ENCODE data around the gene SUCLG1.
"Not testable (repeated sequence)": the region's sequence is repeated elsewhere in the genome, so short reads cannot be mapped to it uniquely, and the experiment has no call there.

SUCLG1 gene

DNA sequence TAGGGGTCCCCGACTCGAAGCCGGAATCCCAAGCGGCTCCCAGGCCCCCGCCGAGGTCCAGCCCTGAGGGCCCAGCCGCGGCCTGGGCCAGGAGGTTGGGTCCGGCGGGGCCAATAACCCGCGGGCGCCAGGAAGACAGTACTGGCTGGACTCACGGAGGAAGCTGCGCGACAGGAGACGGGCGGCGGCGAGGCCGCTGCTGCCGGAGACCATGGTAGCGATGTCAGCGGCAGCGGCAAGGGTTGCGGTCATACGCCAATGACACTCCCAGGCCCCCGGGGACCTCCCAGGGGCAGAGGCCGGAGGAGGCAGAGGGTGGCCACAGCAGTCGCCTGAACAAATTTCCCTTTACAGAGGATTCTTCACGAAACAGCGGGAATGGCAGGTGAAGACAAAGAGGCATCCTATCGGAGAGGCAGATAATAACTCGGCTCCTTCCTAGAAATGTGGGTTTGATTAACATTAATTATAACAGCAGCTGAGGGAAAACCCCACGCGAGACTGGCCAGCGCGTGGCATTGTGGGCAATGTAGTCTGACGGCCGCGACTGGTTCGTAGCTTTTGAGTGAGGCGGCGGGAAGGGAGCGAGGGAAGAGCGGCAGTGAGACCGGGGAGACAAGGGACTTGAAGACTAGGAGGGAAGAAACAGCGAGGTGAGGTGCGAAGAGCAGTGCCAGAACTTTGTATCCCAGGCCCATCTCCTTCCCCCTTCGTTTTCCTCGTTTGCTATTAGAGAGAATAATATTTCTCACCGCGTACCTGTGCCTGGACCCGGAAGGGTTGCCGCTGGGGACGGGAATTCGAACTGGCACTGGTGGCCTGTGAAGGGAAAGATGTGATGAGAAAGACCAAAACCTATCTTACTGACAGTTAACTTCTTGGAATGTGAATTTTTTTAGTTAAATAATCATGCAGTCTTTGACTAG lies at the start of gene SUCLG1:
Gene SUCLG1, minus strand, starts transcription at position 263 of the 926 bp plus-strand sequence. Its CDS starts 11 bp downstream, at position 252.
- DNase-seq (ENCODE audit: low read depth in 3 of 3), result peak; percentile 69 to 81 (median 75)

- no peak for DNase-seq (ENCODE audit: low read depth in 3 of 3)
These were observed 39.2 kb upstream of the SUCLG1 start for GRCh38 chr2:84498150-84498799.

- no peak for DNase-seq (ENCODE audit: low read depth in 3 of 3)
These were observed 38.2 kb upstream of the SUCLG1 start for GRCh38 chr2:84497285-84497684.

GRCh38 chr2:84496386-84496785 lies 37.3 kb upstream of the SUCLG1 start:
- no peak for DNase-seq (ENCODE audit: low read depth in 3 of 3)

GRCh38 chr2:84495539-84496146 lies 36.6 kb upstream of the SUCLG1 start:
- DNase-seq (ENCODE audit: low read depth in 3 of 3), result peak in 1 of 3 experiments; percentile 16

DNA sequence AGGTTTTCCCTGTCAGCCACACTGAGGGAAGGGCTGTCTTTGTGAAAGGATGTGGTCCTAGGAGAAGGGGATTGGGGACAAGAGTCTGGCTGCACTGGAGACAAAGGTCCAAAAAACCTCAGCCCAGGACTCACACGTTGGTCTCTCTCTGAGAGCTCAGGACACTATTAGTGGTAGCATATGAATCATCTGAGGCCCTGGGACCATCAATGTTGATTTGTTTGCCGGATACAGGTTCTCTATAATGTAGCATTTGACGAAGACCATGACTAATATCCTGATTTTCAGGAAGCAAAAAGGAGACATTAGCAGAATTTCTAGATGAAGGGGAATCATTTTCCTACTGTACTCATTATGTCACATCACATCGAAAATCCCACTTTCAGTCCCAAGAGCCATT lies 35.0 kb upstream of the SUCLG1 start:
- no peak for DNase-seq (ENCODE audit: low read depth in 3 of 3)

GRCh38 chr2:84493514-84493913 lies 34.4 kb upstream of the SUCLG1 start:
- no peak for DNase-seq (ENCODE audit: low read depth in 3 of 3)

DNA sequence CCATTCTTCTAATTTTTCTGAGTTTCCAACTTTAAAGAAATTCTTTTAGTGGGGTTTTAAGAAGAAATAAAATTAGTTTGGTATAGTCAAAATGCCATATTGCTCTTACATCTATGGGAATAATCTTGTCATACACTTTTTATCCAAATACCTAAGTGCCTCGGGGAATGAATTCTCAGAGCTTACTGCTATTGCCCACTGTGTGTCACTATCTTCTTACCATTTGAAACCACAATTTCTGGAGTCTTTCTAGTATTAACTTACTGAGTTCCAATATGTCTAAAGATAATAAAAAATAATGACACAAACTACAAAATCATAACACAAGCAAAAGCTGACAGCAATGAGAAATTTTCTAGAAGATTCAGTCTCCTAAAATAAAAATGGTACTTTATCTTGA lies 33.5 kb upstream of the SUCLG1 start:
- DNase-seq (ENCODE audit: low read depth in 3 of 3), result no peak

DNA sequence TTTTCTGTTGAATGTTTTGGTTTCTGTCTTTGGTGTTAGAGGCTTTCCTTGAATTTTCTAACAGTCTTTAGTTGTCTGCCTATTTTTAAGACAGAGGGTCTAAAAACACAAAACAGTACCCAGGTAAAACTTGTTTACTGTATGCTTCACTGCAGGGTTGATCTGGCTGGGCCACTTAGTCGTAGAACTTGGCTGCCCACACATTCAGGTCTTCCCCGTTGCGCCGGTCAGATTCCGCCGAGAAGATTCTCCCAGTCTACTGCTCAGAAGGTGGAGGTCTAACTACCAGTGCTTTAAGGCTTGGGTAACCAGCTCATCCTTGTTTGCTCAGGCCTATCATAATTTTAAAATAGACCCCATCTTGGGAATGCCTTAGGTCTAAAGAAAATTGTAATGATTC lies 32.7 kb upstream of the SUCLG1 start:
- DNase-seq (ENCODE audit: low read depth in 3 of 3), result no peak

GRCh38 chr2:84491256-84491655 lies 32.2 kb upstream of the SUCLG1 start:
- no peak for DNase-seq (ENCODE audit: low read depth in 3 of 3)

DNA sequence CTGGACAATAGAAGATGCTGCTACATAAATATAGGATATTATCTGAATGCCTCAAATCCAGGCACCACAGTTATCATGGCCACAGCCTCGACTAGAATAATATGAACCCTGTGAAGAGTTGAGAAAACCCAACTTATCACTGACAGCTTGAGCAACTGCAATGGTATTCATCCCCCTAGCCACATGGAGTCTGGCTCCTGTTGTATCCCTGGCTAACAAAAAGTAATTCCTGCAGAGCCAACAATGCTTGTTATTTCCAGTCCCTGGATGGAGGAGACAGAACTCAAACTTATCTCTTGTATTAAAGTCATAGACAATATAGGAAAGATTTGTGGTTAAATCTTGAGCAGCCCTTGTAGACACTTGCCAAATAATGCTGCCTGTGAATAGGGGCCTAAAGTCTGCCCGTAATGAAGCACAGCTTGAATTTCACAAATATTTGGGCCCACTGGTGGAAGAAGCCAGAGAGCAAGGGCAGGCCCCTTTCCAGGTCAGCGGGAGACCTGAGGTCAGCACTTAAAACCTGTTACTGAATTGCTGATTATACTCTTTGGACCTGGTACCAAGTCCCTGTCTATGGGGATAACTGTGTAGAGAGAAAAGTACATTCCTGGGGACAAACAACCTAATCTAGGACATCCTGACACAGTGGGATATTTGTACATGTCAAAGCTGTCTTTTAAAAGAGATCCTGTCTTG lies 28.4 kb upstream of the SUCLG1 start:
- DNase-seq (ENCODE audit: low read depth in 3 of 3), result no peak

DNA sequence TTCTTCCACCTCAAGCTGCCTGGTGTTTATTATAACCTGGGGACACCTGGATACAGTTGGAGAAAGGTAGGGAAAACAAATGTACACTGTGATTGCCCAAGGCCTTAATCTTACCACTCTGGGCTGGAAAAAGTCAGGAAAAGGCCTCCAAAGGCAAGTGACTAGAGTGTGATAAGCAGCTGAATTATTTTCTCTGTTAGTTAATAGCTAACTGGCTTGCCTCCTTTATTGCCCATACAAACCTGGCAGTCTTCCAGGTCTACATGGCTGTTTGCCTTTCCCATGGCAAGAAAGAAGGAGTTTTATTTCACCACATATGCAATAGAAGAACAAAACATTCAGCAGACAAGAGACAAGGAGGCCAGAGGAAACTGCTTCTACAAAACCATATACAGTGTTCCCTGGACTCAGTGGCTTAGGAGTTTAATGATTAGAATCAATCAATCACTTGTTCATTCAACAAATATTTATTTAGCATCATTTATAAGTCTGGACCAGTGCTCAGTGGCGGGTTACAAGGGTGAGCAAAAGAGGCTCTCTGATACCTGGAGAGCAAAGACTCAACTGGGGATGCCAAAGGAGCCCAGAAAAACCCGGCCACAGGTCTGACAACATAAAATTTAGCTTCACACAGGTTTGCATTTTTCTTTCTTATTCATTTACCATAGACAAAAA lies 27.5 kb upstream of the SUCLG1 start:
- no peak for DNase-seq (ENCODE audit: low read depth in 3 of 3)

DNA sequence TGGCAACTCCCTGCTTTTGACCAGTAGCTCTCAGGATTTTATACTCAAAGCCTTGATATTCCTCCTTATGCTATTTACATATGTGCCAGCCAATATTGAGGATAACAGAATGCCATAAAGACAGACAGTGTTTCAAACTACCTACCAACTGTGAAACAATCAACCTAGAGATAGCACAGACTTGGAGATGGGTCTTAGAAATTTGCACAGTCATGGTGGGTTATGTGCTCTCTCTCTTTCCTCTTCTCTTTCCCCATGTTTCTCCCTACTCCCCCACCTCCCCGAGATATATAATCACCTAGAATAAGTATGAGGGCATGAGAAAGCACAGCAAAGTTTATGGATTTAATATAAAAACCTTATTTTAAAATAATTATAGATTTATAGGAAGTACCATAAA lies 24.2 kb upstream of the SUCLG1 start:
- DNase-seq (ENCODE audit: low read depth in 3 of 3), result no peak

- DNase-seq (ENCODE audit: low read depth in 3 of 3), result no peak
These were observed 23.5 kb upstream of the SUCLG1 start for GRCh38 chr2:84482603-84483002.

- DNase-seq (ENCODE audit: low read depth in 3 of 3), result no peak
These were observed 22.6 kb upstream of the SUCLG1 start for GRCh38 chr2:84481702-84482101.

DNA sequence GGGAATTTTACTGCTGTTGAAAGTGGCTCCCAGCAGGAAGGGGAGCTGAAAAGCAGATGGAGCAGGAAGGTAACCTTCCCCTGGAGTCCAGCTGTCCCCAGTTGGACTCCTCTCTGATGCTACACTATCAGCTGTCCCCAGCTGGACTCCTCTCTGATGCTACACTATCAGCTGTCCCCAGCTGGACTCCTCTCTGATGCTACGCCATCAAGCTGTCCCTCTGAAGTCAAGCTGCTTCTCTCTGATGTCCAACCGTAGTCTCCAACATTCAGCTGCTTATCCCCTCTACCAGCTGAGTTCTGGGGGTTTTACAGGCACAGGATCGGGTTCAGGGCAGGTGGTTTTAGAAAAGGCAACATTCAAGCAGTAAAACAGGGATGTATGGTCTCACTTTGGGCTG lies 19.8 kb upstream of the SUCLG1 start:
- DNase-seq (ENCODE audit: low read depth in 3 of 3), result no peak

GRCh38 chr2:84477886-84478285 lies 18.8 kb upstream of the SUCLG1 start:
- DNase-seq (ENCODE audit: low read depth in 3 of 3), result no peak

GRCh38 chr2:84474176-84474575 lies 15.1 kb upstream of the SUCLG1 start:
- DNase-seq (ENCODE audit: low read depth in 3 of 3), result no peak

DNA sequence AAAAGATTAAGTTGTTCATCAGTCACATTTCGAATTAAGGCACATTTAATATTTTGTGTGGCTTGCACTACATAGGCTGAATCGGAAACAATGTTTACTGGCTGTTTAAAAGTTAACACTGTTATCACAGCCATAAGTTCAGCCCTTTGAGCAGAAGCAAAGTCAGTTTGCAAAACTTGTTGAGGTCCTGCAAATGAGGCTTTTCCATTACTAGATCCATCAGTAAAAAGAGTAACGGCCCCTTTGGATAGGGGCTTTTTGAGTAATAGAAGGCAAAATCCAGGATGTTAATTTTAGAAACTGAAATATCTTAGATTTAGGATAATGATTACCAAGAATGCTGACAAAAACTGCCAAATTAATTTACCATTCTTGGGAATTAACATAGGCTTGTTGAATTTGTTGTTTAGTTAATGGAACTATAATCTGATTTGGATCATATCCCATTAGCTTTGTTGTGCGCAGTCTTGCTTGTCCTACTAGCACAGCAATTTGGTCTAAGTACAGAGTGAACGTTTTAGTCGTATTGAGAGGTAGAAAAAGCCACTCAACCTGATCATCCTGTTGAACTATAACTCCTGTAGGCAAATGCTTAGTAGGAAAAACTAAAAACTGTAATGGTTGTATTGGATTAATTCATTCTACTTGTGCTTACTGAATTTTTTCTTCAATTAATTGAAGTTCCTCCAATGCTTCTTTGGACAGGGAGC lies 13.9 kb upstream of the SUCLG1 start:
- DNase-seq (ENCODE audit: low read depth in 3 of 3), result no peak

DNA sequence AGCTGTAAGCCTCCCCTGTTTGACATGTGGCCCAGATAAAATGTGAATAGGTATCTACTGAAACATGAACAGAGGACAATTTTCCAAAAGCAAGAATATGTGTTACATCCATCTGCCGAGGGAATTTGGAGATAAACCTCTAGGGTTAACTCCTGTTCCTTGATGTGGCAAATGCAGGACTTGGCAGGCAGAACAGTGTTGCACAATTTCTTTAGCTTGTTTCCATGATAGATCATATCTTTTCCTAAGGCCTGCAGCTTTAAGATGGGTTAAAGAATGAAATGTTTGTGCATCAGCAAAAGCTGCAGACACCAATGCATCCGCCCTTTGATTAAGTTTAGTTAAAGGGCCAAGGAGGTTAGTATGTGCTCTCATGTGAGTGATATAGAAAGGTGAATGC lies 13.3 kb upstream of the SUCLG1 start:
- DNase-seq (ENCODE audit: low read depth in 3 of 3), result not testable (repeated sequence)

- no peak for DNase-seq (ENCODE audit: low read depth in 3 of 3)
These were observed 8.3 kb upstream of the SUCLG1 start for GRCh38 chr2:84467389-84467788.
